AG04450 (cell line): Measurements from ENCODE around the gene GSTM3. TPM values are rescaled to one million over a fixed set of nuclear protein-coding genes. Genes with fewer than 3 reads are reported as not detected.
A peak's percentile ranks its signal among the peaks of the same experiment; 100 is the strongest.

Experiments
- CTCF ChIA-PET: fragments of 300-600, 350-600 bp; formaldehyde crosslinking; extraction: SDS; loops from one replicate; lab custom pipeline; 2022; ENCODE audit warnings: antibody characterized with exemption, inconsistent platforms; lab: Charles Lee
- POLR2A ChIA-PET: fragments of 350-600 bp; formaldehyde crosslinking; extraction: SDS; loops from one replicate; lab custom pipeline; 2021; ENCODE audit warnings: antibody characterized with exemption, inconsistent platforms; lab: Yijun Ruan, JAX
- DNase-seq: peaks from one replicate; pipeline ENCODE4 v3.0.0-alpha.2; 2011; ENCODE audit warnings: low read depth, low spot score
- H3K27ac ChIP-seq: one replicate; pipeline ENCODE4 v1.5.1; 2012; ENCODE audit warnings: low read depth, low read length, control low read depth
- H3K27me3 ChIP-seq: one replicate; pipeline ENCODE4 v1.6.0; 2012; ENCODE audit warnings: low read length; ENCODE audit not compliant: control insufficient read depth, insufficient read depth
- H3K4me3 ChIP-seq: 2 replicates; pipeline ENCODE4 v1.5.1; 2011; ENCODE audit warnings: mild to moderate bottlenecking, low read depth, low read length, control low read depth
- H3K9me3 ChIP-seq: 2 replicates; pipeline ENCODE4 v1.5.1; 2012; ENCODE audit warnings: low read length; ENCODE audit not compliant: control insufficient read depth, insufficient read depth
- polyA plus RNA-seq: library from polyadenylated mRNA; depleted of rRNA; stranded (reverse); fragments of >200 nt; gene quantifications from 2 replicates; pipeline ENCODE4 v1.2.3, GENCODE V29; 2011
- TF ChIP-seq, protein P1 (sequence below): IDR thresholded peaks from 2 replicates; pipeline ENCODE4 v1.5.1; 2011; ENCODE audit warnings: low read depth, low read length, control low read depth, inconsistent platforms

Gene GSTM3
- polyA plus RNA-seq, 1 experiment, result 299 TPM

DNA sequence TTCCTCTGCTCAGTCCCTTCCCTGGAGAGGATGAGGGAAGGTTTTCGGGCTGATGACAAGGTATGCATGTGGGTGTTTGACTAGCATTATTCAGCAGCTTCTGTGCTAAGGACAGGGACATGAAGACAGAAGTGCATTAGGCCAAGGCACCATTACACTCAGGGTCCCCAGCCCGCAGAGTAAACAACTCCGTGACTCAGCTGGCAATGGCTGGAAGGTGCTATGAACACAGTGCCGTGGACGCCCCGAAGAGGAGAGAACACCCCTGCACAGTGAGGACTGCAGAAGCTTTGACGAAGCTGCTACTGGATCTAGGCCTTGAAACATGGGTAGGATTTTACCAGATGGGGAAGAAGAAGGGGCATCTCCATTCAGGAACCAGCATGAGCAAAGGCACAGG, 36.6 kb upstream of the GSTM3 start:
- Histone ChIP-seq H3K27ac (no peak overlapping the region), H3K27me3 (no peaks in the 10 kb centered on the region), H3K4me3 (no peak overlapping the region), H3K9me3 (peaks cover 5% of the 10 kb centered on the region; the same call in 1 of the 2 replicates)
- POLR2A ChIA-PET, result interaction anchor here (1.0 to 1.4 kb wide), 3 partner anchors 202 to 208 kb away, joined by 3 to 9 read pairs (median 4); partner anchors contain the start of gene AHCYL1
- CTCF ChIA-PET, result interaction anchor here (0.7 to 21.6 kb wide), 36 partner anchors 8 to 328 kb away, joined by 3 to 535 read pairs (median 4); partner anchors contain the start of genes AHCYL1 and STRIP1
- DNase-seq, result no peak
- TF ChIP-seq, protein P1, sequence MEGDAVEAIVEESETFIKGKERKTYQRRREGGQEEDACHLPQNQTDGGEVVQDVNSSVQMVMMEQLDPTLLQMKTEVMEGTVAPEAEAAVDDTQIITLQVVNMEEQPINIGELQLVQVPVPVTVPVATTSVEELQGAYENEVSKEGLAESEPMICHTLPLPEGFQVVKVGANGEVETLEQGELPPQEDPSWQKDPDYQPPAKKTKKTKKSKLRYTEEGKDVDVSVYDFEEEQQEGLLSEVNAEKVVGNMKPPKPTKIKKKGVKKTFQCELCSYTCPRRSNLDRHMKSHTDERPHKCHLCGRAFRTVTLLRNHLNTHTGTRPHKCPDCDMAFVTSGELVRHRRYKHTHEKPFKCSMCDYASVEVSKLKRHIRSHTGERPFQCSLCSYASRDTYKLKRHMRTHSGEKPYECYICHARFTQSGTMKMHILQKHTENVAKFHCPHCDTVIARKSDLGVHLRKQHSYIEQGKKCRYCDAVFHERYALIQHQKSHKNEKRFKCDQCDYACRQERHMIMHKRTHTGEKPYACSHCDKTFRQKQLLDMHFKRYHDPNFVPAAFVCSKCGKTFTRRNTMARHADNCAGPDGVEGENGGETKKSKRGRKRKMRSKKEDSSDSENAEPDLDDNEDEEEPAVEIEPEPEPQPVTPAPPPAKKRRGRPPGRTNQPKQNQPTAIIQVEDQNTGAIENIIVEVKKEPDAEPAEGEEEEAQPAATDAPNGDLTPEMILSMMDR, result no peak

DNA sequence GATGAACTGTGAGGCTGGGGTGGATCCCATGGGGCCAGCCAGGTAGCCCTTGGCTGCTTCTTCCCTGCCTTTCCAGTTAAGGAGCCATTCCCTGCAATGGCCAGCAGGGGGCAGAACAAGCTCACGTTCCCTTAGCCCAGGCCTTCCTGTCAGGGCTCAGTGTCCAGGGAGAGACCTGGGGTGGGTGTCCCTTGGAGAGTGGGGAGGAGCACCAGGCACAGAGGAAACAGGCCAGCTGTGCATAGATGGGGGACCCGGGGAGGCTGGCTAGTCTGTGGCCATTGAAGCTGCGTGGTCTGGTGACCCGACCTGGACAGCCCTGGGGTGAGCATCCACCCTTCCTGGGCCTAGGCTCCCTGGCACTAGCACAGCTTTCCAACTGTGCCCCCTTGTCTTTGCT, 36.1 kb upstream of the GSTM3 start:
- H3K27ac ChIP-seq, result no peak overlapping the region
- POLR2A ChIA-PET, result interaction anchor here (1.0 to 1.4 kb wide), 3 partner anchors 203 to 208 kb away, joined by 3 to 9 read pairs (median 4); partner anchors contain the start of gene AHCYL1

DNA sequence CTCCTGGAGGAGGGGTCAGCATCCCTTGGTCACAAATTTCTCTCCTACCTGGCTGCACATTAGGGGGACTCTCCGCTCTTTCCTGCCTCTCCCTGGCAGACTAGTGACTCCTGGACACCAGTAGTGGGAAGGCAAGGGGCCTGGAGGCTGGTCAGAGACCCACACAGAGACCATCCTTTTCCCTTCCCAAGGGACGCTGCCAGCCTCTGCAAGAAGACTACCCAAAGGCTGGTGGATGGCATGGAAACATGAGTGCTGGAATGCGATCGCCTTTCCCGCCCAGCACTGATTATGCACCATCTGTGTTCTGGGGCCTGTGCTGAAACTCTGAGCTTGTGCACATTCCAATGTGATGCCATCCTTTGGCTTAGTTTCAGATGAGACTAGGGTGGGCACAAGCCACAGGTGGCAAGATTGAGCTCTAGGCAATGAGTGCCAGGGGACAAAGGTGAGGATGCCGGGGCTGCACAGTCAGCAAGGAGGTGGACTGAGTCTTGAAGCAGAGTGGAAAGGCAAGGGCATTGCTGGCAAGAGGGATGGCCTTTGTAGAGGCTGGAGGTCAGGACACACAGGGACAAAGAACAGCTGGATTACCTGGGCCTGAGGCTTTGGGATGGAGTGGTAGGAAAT, 35.5 kb upstream of the GSTM3 start:
- DNase-seq, result no peak
- ChIA-PET CTCF (interaction anchor here (0.7 to 21.6 kb wide), 33 partner anchors 8 to 340 kb away, joined by 3 to 535 read pairs (median 4); partner anchors contain the start of genes AHCYL1 and GNAI3), POLR2A (interaction anchor here (1.0 to 3.1 kb wide), 4 partner anchors 203 to 209 kb away, joined by 3 to 20 read pairs (median 6); partner anchors contain the start of gene AHCYL1)
- peaks cover 5% of the 10 kb centered on the region; the same call in 1 of the 2 replicates for H3K9me3 ChIP-seq
- no peak overlapping the region for H3K4me3 ChIP-seq
- H3K27ac ChIP-seq, result no peak overlapping the region
- TF ChIP-seq, protein P1, result no peak
- H3K27me3 ChIP-seq, result no peaks in the 10 kb centered on the region

More for the DNA sequence above, 36.1 kb upstream of the GSTM3 start:
- peak; percentile 54 for DNase-seq
- H3K4me3 ChIP-seq, result no peak overlapping the region
- TF ChIP-seq, protein P1, result peak; percentile 95
- H3K27me3 ChIP-seq, result no peaks in the 10 kb centered on the region
- peaks cover 5% of the 10 kb centered on the region; the same call in 1 of the 2 replicates for H3K9me3 ChIP-seq
- CTCF ChIA-PET, result interaction anchor here (0.7 to 21.6 kb wide), 41 partner anchors 8 to 340 kb away, joined by 3 to 535 read pairs (median 4); partner anchors contain the start of genes AHCYL1 and STRIP1

DNA sequence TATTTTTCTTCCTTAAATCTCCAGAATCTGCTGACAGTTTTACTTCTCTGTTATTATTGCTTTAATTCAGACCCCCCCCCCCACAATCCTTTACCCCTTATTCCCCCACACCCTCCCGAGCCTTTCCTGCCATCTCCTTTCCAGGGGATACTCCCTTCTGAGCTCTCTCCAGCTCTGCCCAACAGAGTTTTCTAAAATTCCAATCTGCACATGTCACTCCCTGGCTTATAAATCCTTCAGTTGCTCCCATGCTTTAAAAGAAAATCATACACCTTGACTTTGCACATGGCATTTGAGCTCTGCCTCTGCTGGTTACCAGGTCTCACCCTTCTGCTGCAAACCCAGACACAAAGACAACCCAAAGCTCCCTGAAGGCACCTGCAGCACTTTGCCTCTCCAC, 34.6 kb upstream of the GSTM3 start:
- no peak overlapping the region for H3K4me3 ChIP-seq
- TF ChIP-seq, protein P1, result no peak
- no peaks in the 10 kb centered on the region for H3K27me3 ChIP-seq
- CTCF ChIA-PET, result interaction anchor here (0.6 to 21.6 kb wide), 16 partner anchors 9 to 233 kb away, joined by 3 to 535 read pairs (median 14); partner anchors contain the start of genes AHCYL1 and GNAI3
- no peak overlapping the region for H3K27ac ChIP-seq
- H3K9me3 ChIP-seq, result peaks cover 4% of the 10 kb centered on the region
- POLR2A ChIA-PET, result interaction anchor here (0.6 to 3.1 kb wide), 3 partner anchors 10 to 227 kb away, joined by 3 to 20 read pairs (median 9); partner anchors contain the start of genes AHCYL1 and GNAI3
- DNase-seq, result no peak
